GM20000 (cell line): ENCODE measurements around the gene TCEAL7.
"Not testable (repeated sequence)": the region's sequence is repeated elsewhere in the genome, so short reads cannot be mapped to it uniquely, and the experiment has no call there.

Experiments used
- DNase-seq: peaks from one replicate; pipeline ENCODE4 v3.0.0; 2012; ENCODE audit warnings: low spot score
- TF ChIP-seq, protein P1 (sequence below): IDR thresholded peaks from 2 replicates; pipeline ENCODE4 v1.5.1; 2012; ENCODE audit warnings: mild to moderate bottlenecking, control low read depth; ENCODE audit errors: extremely low read depth, missing control alignments

The TCEAL7 gene, protein sequence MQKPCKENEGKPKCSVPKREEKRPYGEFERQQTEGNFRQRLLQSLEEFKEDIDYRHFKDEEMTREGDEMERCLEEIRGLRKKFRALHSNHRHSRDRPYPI

DNA sequence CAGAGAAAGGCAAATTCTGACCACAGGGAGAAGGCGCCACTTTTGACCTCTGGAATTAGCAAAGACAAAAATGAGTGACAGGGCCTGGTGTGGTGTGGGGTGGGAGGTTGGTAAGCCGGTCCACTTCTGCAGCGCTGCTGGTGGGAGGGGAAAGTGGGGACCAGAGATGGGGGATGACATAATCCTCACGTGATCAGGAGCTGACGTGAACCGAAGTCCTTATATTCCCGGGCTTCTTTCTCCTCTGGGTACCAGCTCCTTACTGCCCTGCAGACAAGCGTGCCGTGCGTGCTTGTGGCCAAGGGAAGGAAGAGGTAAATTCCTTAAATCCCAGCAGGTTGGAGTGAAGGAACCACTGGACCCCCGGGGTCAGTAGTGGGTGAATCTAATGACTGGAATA, at the start of gene TCEAL7:
TSS of gene TCEAL7 (plus strand) at position 249 of the 400 bp plus-strand sequence. CDS start 1,165 bp downstream, outside the sequence.
- TF ChIP-seq, protein P1, sequence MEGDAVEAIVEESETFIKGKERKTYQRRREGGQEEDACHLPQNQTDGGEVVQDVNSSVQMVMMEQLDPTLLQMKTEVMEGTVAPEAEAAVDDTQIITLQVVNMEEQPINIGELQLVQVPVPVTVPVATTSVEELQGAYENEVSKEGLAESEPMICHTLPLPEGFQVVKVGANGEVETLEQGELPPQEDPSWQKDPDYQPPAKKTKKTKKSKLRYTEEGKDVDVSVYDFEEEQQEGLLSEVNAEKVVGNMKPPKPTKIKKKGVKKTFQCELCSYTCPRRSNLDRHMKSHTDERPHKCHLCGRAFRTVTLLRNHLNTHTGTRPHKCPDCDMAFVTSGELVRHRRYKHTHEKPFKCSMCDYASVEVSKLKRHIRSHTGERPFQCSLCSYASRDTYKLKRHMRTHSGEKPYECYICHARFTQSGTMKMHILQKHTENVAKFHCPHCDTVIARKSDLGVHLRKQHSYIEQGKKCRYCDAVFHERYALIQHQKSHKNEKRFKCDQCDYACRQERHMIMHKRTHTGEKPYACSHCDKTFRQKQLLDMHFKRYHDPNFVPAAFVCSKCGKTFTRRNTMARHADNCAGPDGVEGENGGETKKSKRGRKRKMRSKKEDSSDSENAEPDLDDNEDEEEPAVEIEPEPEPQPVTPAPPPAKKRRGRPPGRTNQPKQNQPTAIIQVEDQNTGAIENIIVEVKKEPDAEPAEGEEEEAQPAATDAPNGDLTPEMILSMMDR: no peak
- no peak for DNase-seq

DNA sequence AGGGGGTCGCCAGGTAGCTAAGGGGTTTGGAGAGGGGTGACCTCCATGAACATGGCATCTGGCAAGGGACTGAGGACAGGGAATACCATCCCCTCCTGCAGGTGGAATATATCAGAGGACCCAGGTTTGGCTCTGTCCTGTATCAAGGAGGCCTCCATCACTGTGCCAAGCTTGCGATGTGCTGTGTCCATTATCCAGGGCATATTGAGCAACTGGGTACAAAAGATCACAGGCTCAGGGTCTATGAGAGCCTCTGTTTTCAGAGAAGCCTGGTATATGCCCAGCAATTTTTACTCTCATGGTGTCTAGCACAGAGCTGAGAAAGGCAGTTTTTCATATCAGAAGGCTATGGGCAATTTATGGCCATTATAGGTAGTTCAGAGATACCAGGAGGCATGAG, 36.9 kb upstream of the TCEAL7 start:
- TF ChIP-seq, protein P1: no peak
- no peak for DNase-seq

DNA sequence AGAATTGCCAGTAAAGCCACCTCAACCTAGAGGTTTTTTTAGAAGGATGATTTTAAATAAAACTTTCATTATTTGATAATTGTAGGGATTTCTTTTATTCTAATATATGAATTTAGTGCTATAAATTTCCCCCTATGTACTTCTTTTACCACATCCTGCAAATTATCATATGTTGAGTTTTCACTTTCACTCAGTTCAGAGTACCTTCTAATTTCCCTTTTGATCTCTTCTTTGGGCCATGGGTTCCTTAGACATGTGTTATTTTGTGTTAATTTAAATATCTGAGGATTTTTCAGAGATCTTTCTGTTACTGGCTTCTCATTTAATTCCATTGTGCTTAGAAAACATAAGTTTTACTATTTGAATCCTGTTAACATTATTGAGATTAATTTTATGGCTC, 25.3 kb upstream of the TCEAL7 start:
- TF ChIP-seq, protein P1: no peak
- no peak for DNase-seq

DNA sequence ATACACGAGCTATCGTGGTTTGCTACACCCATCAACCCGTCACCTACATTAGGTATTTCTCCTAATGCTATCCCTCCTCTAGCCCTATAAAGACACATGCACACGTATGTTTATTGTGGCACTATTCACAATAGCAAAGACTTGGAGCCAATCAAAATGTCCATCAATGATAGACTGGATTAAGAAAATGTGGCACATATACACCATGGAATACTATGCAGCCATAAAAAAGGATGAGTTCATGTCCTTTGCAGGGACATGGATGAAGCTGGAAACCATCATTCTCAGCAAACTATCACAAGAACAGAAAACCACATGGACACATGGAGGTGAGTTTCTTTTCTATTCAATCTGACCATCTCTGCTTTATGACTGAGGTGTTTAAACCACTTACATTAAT, 24.4 kb upstream of the TCEAL7 start:
- DNase-seq: not testable (repeated sequence)

DNA sequence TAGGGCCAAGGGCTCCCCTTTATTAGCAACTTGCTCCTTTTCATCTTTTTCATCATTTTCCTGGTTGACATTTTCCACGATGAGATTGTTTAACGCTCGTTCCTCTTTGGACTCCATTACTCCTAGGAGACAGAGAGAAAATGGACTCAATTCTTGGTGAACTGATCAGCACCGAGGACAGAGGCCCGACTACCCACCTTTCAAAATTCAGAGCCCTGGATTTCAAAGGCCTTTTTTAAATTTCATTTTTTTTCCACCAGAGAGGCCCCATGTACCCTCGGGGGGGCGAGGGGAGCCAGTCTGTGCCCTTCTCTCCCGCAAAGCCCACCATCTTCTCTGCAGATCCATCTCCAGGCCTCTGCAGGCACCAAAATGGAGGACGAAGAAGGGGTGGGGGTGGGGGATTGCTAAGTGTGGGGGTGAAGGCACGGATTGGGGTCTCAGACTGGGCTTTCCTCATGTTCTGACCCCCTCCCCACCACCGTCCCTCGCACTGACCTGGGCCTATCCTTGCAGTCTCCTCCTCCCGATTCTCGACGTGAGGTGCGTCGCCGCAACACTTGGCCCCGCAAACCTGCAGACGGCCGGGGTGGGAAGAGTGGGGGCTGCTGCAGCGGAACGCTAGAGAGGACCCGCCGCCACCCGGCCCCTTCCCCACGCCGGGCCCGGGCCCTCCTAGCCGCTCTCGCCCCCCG, 20.0 kb upstream of the TCEAL7 start:
- DNase-seq: no peak
- TF ChIP-seq, protein P1: no peak

DNA sequence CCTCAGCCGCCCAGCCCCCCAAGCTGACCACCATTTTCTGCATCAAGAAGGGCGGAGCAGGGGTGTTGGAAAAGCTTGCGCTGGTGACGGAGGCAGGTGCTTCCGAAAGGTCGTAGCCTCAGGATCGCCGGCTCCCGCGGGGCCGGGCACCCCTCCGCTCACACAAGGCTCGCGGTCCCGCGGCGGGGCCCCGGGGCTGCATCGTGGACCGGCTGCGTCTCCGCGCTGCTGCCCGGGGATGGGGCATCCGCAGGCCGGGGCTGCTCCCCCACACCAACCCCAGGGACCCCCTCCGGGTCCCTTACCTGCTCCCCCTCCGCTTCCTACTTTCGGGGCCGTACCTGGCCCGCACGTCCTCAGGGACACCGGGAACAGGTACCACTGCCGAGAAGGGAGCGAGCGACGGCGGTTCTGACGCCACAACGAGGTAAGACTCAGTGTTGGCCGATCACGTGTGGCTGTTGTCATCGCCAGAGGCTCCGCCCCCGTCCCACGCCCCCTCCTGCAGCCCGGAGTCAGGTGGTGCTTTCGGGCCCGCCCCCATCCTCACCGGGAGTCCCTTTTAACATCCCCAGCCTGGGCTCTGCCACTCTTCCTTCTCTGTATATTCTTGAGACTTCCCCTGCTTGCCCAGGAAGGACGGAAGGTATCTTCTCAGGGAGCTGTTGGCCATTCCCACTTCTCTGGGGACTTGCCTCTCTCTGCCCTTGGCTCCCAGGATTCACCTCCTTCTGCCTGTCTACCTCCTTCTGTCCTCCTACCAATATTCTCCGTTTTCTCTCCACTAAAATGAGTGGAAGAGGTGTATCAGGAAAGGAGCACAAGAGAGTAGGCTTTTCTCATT, 19.3 kb upstream of the TCEAL7 start, which contains the start of gene BEX2:
TSS of gene BEX2 (minus strand) at position 436 of the 844 bp plus-strand sequence. CDS start 1,014 bp downstream, outside the sequence.
- TF ChIP-seq, protein P1: no peak
- DNase-seq: peak; percentile 71

DNA sequence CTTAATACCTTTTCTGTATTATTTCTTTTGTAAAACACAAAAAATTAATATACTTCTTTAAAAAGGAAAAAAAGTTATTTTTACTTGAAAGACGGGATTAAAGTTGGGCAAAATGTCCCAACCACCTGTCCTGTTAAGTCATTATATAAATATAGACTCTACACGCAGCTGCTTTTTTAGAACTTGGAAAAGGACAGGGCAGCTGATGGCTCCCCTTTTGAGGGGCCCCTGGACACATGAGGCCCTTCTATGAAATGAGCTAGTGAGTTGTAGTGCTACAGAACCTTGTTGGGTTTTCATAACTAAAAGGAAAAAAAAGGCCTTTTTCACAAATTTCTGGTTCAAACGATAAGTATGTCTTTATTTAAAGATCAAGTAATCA, 18.6 kb upstream of the TCEAL7 start:
- DNase-seq: no peak
- TF ChIP-seq, protein P1: no peak
